Activated naive CD4-positive, alpha-beta T cell treated with Interleukin-2 at 50 U/mL for 16 hours (primary cell): ENCODE measurements around the gene NKX2-4.
"Not testable (repeated sequence)": the region's sequence is repeated elsewhere in the genome, so short reads cannot be mapped to it uniquely, and the experiment has no call there.

Experiments used
- DNase-seq: peaks from one replicate; pipeline ENCODE4 v3.0.0-alpha.2; 2020

NKX2-4 gene

DNA sequence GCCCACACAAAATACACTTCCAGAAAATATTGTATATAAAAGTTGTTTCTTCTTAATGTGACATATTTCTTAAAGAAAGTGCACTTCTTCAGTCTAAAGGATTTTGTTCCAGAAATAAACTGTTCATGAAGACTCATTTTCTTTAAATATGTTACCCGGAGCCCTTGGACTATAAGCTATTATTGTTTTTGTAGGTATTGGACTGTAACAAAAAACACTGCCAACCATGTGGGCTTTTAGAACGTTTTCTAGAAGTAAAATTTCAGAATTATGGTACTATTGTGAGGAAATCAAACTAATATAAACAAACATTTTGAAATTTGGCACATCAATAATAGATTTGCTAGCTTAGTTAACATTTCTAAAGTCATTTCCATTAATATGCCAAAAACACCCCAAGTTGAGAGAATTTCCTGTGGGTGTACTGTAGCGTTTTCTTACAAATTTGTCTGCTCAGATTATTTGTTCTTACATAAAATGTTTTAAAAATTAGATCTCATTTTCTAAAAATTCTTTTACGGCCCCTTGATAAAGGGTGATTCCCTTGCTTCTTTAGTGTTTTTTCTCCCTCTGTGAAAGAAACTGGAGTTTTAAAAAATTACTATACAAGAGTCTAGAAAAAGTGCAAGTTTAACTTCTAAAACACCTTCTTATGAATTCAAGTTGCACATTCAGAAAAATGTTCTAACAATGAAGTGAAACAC is 3.4 kb downstream of the NKX2-4 start:
- no peak for DNase-seq

DNA sequence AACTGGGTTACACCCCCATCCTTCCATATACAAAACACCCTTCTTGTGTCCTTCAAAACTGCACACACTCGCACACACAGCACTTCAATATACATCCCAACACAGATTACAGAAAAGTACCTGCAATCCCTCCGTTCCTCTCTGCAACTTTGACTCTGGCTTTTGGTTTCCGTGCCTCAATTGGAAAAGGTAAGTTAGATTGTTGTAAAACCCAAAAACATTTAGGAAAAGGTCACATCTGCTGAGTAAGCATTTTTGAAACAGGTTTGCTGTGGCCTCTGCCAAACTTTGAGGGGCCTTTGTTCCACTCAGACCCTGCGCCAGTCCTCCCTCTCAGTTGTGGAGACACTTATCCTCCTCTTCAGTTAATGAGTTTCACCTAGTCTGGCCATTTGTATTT is 4.2 kb downstream of the NKX2-4 start:
- DNase-seq = no peak

GRCh38 chr20:21391972-21392352 is 5.4 kb downstream of the NKX2-4 start:
- DNase-seq = no peak

DNA sequence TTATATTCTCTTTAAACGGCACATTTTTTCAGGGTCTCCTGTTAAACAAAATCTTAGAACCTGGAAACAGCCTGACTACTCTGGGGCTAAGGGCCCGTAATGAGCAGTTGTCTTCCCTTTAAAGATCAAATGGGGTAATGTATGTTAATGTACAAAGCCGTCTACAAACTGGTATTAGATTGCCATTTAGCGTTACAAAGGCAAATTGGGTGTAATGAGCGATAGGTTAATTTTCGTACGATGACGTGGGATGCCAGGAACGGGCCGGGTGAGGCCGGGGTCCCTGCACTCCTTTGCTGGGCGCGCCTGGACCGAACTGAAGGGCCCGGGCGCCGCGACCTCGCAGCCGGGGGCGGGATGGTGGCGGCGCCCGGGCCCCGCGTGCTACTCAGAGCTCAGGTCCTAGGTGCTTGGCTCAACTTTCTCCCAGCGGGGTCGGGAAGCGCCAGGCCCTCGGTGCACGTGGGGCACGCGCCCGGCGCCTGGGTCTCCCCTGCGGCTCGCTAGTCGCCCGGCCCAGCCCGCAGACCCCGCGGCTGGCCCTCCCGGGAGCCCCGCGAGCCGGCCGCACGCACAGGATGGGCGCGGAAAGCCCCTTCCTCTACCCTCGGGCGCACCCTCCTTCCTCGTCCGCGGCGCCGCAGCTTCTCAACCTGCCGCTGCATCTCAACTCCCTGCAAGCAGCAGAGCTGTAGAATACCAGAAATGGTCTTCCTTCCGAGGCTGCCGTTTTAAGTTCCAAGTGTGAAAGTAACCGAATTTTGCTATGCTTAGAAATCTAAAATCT is 5.9 kb downstream of the NKX2-4 start:
- DNase-seq = no peak

DNA sequence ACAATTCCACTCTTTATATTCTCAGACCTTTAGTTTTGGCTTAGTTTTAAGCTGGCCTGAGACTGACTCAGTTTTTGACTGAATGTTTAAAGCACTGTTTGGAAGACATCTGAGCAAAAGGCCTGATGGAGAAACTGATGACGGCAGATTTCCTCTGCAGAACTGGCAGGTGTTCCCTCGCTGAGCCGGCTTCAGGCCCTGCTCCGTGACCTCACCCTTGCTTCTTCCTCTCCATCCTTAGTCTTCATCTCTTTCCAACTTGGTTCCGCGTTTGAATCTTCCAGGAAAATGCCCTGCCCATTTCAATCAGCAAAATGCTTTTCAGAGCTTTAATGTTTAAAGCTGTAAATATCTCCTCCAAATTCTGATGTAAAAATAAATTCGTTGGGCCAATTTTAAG is 6.6 kb downstream of the NKX2-4 start:
- no peak for DNase-seq

DNA sequence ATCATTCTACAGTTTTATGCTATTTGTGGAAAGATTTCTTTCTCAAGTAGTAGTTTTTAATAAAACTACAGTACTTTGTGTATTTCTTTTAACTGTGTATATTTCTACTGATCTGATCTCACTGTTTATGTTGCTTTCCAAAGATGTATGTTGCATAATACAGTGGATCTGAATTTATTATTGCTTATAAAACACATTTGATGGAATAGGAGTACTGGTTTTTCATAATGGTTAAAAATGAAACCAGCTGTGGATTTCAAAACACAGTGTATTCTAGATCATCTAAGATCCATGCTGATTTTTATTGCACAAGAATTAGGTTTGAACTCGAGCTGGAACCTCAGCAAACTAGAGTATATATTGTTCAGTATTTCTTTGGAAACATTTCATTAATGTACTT is 8.0 kb downstream of the NKX2-4 start:
- no peak for DNase-seq

- DNase-seq = no peak
These were observed 8.8 kb downstream of the NKX2-4 start for GRCh38 chr20:21388566-21388965.

DNA sequence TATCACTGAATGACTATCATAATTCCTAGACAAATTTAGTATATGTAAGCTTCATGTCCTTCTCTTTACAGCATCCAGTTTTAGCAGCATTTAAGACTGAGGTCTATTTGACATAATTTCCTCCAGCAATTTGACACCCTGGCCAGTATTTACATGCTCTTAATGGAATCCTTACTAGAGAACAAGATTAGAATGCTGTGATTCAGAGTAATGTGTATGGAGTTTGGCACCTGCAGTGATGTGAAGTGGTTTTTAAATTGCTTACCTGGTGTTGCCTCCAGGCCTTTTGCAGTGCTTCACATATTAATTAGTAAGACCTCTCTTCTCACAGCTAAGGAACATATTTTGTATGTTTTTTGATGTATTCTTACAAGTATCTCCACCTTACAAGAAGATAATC is 9.8 kb downstream of the NKX2-4 start:
- DNase-seq = no peak

DNA sequence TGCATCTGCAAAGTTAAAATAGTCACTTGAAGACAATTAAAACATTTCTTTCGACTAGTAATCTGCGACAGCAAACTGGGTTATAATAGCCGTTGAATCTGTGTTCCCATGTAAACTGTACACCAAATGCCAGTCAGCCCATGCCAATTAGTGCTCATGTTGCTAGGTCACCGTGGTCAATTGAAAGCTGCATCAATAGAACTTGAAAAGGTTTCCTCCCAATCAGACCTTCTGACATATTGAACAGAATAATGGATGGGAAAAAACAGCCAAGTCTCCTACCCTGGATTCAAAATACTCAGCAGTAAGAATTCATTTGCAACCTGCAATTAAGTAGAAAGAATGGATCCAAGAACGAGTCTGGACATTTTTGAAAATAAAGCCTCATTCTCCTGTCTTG is 11.2 kb downstream of the NKX2-4 start:
- DNase-seq = no peak

DNA sequence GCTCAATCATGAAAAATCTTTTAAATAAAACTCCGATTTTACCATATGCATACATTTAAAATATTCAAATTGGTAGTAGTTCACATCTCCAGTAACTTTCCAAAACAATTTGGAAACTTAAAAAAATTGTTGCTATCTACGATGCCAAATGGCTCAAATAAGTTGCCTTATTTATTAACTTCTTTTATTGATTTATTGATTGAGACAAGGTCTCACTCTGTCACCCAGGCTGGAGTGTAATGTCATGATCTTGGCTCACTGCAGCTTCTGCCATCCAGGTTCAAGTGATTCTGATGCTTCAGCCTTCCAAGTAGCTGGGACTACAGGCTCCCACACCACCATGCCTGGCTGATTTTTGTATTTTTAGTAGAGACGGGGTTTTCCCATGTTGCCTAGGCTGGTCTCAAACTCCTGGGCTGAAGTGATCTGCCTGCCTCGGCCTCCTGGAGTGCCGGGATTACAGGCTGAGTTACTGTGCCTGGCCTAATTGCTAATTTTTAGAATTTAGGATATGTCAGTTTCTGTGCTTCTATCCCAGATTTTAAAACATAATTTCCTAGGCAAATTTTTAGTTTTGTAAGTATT is 12.9 kb downstream of the NKX2-4 start:
- DNase-seq = no peak

DNA sequence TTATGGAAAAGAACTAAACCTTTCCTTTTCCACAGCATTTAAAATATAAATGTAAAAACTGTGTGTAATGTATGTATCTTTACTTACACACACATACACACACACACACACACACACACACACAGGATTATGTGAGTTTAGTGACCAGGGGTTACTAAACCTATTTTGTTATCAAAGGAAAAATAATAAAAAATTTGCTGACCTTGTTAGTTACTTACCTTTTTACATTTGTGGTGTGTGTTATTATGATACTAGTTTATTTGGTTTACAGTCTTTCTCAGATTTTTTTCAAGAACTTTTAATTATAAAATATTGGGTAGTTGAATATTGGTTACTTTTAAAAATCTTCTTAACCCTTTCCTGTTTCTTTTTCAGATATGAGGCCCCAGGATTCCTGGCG is 15.7 kb downstream of the NKX2-4 start:
- DNase-seq = no peak

GRCh38 chr20:21380711-21381110 is 16.6 kb downstream of the NKX2-4 start:
- no peak for DNase-seq

DNA sequence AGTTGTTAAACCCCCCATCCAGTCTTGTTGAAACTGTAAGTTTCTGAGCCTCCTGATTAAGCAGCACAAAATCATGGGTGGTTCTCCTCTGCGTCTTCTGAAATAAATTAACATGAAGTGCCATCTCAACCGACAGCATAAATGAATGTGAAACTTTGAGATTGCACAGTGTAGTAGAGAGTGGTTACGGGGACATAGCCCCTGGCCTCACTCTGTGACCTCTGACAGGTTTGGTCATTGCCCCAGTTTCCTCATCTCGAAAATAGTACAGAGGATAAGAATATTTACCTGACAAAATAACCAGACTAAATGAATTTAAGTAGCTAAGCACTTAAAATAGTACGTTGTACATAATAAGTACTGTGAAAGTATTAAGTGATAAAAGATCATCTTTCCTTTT is 19.1 kb downstream of the NKX2-4 start:
- no peak for DNase-seq

GRCh38 chr20:21377701-21378100 is 19.6 kb downstream of the NKX2-4 start:
- DNase-seq = no peak

DNA sequence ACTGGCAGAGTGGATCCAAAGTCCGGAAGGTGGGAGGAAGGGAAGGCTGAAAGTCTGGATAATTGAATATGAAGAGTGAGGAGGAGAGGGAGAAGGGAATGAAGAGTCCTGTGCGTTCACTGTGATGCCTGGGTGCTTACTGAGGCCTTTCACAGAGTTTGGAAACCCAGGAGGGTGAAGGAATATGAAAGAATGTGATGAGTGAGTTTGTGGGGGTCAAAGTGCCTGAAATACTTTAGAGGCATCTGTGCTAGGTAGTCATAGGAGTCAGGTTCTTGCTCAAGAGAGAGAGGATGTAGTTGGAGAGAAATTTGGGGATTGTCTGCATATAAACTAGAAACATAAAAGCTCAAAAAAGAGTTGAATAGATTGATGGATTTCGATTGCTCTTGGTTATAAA is 20.7 kb downstream of the NKX2-4 start:
- DNase-seq = no peak

- DNase-seq = no peak
These were observed 23.9 kb downstream of the NKX2-4 start for GRCh38 chr20:21373436-21373835.

DNA sequence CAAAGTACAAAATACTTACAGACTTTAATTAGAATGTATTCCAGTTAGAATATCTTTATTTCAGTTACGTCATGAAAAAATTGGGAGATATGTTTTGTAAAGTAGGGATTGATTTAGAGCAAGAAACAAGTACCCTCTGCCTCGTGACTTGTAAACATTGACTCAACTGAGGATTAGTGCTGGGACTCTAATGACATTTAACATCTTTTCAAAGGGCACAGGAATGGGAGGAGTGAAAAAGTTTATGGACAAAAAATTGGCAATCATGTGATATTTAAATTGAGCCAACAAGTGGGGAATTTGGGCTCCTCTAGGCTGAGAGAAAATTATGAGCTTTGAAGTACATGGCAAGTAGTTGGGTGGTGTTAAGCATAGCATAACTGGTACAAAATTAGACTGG is 25.3 kb downstream of the NKX2-4 start:
- DNase-seq = no peak

GRCh38 chr20:21371193-21371592 is 26.1 kb downstream of the NKX2-4 start:
- no peak for DNase-seq

- DNase-seq = no peak
These were observed 28.5 kb downstream of the NKX2-4 start for GRCh38 chr20:21368791-21369190.

DNA sequence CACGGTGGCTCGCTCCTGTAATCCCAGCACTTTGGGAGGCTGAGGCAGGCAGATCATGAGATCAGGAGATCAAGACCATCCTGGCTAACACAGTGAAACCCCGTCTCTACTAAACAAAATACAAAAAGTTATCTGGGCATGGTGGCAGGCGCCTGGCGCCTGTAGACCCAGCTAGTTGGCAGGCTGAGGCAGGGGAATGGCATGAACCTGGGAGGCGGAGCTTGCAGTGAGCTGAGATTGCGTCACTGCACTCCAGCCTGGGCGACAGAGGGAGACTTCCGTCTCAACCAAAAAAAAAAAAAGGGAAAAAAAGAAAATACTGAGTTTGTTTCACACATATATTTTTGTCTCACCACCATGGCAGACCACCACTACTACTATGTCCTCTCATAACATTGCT is 31.1 kb downstream of the NKX2-4 start:
- not testable (repeated sequence) for DNase-seq

DNA sequence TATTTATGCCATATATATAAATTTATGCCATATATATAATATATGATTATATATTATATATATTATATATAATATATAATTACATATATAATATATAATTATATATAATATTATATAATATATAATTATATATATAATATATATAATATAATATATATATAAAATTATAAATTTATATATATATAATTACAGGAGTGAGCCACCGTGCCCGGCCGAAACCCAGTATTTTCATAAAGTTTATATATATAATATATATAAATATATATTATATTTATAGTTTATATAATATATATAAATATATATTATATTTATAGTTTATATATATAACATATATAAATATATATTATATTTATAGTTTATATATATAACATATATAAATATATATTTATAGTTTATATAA is 31.6 kb downstream of the NKX2-4 start:
- no peak for DNase-seq

DNA sequence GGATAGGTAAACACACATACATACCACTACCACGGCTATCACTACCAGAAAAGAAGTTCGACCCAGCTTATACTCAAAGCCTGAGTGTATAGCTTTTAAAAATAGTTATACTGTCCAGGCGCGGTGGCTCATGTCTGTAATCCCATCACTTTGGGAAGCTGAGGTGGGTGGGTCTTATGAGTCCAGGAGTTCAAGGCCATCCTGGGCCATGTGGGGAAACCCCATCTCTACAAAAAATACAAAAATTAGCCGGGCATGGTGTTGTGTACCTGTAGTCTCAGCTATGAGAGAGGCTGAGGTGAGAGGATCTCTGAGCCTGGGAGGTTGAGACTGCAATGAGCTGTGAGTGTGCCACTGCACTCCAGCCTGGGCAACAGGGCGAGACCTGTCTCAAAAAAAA is 32.9 kb downstream of the NKX2-4 start:
- no peak for DNase-seq

GRCh38 chr20:21361266-21361665 is 36.1 kb downstream of the NKX2-4 start:
- no peak for DNase-seq

DNA sequence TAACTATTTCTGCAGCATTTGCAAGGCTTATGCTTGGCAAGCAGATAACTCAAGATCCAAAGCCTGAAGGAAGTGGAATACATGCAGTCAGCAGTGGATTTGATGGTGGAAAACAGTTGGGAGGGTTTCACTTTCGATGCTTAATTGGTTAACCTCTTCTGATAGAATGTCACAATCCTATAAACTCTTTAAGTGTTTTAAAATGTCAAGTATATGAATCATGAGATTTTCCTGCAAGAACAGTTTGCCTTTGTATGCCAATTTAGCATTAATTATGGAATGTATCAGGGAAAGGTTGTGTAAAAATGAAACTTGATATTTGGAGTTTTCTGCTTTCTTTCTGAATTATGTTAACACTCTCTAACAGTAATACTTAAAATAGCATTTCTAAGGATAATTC is 36.6 kb downstream of the NKX2-4 start:
- DNase-seq = no peak
